ENCODE measurements around the gene LRRC58. TPM values are rescaled to one million over a fixed set of nuclear protein-coding genes. Genes with fewer than 3 reads are reported as not detected.

LRRC58 gene
- total and polyA plus RNA-seq, 8 donors, result 4.6 to 40.4 (median 12.9) TPM

DNA sequence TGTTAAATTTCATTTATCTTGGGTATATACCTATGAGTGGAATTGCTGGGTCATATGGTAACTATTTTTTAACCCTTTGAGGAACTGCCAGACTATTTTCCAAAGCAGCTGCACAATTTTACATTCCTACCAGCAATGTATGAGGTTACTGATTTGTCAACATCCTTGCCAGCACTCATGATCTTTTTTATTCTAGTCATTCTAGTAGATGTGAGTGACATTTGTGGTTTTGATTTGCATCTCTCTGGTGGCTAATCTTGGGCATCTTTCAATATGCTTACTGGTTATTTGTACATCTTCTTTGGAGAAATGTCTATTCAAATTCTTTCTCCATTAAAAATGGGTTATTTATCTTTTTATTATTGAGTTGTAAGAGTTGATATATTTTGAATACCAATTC lies 21.3 kb upstream of the LRRC58 start:
- H3K27me3 ChIP-seq, result no peaks in the 10 kb centered on the region
- intact Hi-C loops (cut with DNase I; ENCODE audit: low total_unique reads), result no loop called here
- H3K9me3 ChIP-seq, result no peaks in the 10 kb centered on the region
- TF ChIP-seq, protein P1, sequence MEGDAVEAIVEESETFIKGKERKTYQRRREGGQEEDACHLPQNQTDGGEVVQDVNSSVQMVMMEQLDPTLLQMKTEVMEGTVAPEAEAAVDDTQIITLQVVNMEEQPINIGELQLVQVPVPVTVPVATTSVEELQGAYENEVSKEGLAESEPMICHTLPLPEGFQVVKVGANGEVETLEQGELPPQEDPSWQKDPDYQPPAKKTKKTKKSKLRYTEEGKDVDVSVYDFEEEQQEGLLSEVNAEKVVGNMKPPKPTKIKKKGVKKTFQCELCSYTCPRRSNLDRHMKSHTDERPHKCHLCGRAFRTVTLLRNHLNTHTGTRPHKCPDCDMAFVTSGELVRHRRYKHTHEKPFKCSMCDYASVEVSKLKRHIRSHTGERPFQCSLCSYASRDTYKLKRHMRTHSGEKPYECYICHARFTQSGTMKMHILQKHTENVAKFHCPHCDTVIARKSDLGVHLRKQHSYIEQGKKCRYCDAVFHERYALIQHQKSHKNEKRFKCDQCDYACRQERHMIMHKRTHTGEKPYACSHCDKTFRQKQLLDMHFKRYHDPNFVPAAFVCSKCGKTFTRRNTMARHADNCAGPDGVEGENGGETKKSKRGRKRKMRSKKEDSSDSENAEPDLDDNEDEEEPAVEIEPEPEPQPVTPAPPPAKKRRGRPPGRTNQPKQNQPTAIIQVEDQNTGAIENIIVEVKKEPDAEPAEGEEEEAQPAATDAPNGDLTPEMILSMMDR (IDR thresholded peaks at IDR 0.05), result no peak
- no peak for TF ChIP-seq EP300 (IDR thresholded peaks at IDR 0.05)
- no peak for TF ChIP-seq POLR2A (IDR thresholded peaks at IDR 0.05)
- no peak for TF ChIP-seq POLR2AphosphoS5 (IDR thresholded peaks at IDR 0.05)
- no peak for DNase-seq
- H3K4me1 ChIP-seq, result no peaks in the 10 kb centered on the region
- no peak overlapping the region for H3K27ac ChIP-seq
- no peaks in the 10 kb centered on the region for H3K36me3 ChIP-seq
- no peak overlapping the region for H3K4me3 ChIP-seq

DNA sequence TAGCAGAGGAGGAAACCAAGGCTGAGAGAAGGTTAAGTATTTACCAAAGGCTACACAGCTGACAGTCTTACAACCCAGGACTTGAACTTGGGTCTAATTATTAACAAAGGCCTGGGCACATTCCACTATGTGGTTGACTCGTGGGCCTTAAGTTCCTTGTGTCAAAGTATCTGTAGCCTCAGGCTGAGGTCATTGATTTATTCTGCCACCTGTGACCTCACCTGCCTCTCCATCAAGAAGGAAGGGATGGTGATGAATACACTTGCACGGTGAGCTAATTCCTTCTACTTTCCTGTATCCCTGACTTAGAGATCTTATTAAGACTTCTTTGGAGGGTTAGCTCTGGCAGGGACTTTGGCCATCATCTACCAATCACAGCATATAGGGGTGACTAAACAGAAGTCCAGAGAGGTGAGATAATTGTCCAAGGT lies 19.9 kb upstream of the LRRC58 start:
- no peaks in the 10 kb centered on the region for H3K27me3 ChIP-seq
- TF ChIP-seq, protein P1 (IDR thresholded peaks at IDR 0.05), result no peak
- TF ChIP-seq EP300 (IDR thresholded peaks at IDR 0.05), result no peak
- TF ChIP-seq POLR2AphosphoS5 (IDR thresholded peaks at IDR 0.05), result no peak
- no peaks in the 10 kb centered on the region for H3K4me1 ChIP-seq
- no peak overlapping the region for H3K27ac ChIP-seq
- no peaks in the 10 kb centered on the region for H3K9me3 ChIP-seq
- no peaks in the 10 kb centered on the region for H3K36me3 ChIP-seq
- peak in 1 of 2 donors; percentile 6 for DNase-seq
- intact Hi-C loops (cut with DNase I; ENCODE audit: low total_unique reads), result no loop called here
- H3K4me3 ChIP-seq, result no peak overlapping the region
- WGBS, 5 donors, result 14 to 40% (median 29%) methylated on average over 2 of the region's 2 CpGs

GRCh38 chr3:120368172-120368571 lies 19.0 kb upstream of the LRRC58 start:
- Histone ChIP-seq H3K9me3 (no peaks in the 10 kb centered on the region), H3K27me3 (no peaks in the 10 kb centered on the region), H3K27ac (no peak overlapping the region), H3K36me3 (no peaks in the 10 kb centered on the region), H3K4me1 (no peaks in the 10 kb centered on the region), H3K4me3 (no peak overlapping the region)
- 62 to 68% (median 63%) methylated on average over 3 of the region's 3 CpGs for WGBS, 5 donors
- TF ChIP-seq POLR2AphosphoS5 (IDR thresholded peaks at IDR 0.05), result no peak
- TF ChIP-seq, protein P1 (IDR thresholded peaks at IDR 0.05), result no peak
- no peak for TF ChIP-seq EP300 (IDR thresholded peaks at IDR 0.05)
- TF ChIP-seq POLR2A (IDR thresholded peaks at IDR 0.05), result no peak
- intact Hi-C loops (cut with DNase I; ENCODE audit: low total_unique reads), result no loop called here
- DNase-seq, result no peak

GRCh38 chr3:120364821-120365220 lies 15.7 kb upstream of the LRRC58 start:
- intact Hi-C loops (cut with DNase I; ENCODE audit: low total_unique reads), result no loop called here
- Histone ChIP-seq H3K9me3 (no peaks in the 10 kb centered on the region), H3K4me3 (no peak overlapping the region), H3K36me3 (no peaks in the 10 kb centered on the region), H3K4me1 (no peaks in the 10 kb centered on the region), H3K27me3 (no peaks in the 10 kb centered on the region), H3K27ac (no peak overlapping the region)
- no peak for TF ChIP-seq POLR2A (IDR thresholded peaks at IDR 0.05)
- DNase-seq, result no peak
- 12 to 29% (median 19%) methylated on average over 1 of the region's 1 CpG for WGBS, 5 donors

DNA sequence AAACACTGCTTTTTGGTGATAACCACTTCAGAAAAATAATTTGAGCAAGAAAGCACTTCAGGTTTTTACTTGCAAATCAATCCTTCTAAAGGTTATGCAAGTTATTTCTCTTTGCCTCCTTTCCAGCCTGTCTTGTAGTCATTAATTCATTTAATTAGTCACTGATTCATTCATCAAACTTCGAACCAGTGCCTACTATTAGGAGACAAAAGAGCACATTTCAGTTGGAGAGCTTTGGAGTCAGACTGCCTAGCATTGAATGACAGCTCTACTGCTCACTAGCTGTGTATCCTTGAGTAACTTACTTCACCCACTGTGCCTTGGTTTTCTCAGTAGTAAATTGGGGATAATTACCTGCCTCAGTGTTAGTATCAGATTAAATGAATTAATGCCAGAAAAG lies 14.9 kb upstream of the LRRC58 start:
- Histone ChIP-seq H3K27ac (no peak overlapping the region), H3K36me3 (no peaks in the 10 kb centered on the region), H3K9me3 (no peaks in the 10 kb centered on the region), H3K4me1 (no peaks in the 10 kb centered on the region), H3K27me3 (no peaks in the 10 kb centered on the region), H3K4me3 (no peak overlapping the region)
- no peak for TF ChIP-seq POLR2A (IDR thresholded peaks at IDR 0.05)
- no peak for TF ChIP-seq EP300 (IDR thresholded peaks at IDR 0.05)
- TF ChIP-seq POLR2AphosphoS5 (IDR thresholded peaks at IDR 0.05), result no peak
- TF ChIP-seq, protein P1 (IDR thresholded peaks at IDR 0.05), result no peak
- DNase-seq, result no peak
- intact Hi-C loops (cut with DNase I; ENCODE audit: low total_unique reads), result no loop called here
- 53 to 71% (median 57%) methylated on average over 1 of the region's 1 CpG for WGBS, 5 donors

Data from stomach (tissue), 9 donors.